GM21447 (cell line): ENCODE results near the gene MTA3.
A peak's percentile ranks its signal among the peaks of the same experiment; 100 is the strongest.
"Not testable (repeated sequence)": the region's sequence is repeated elsewhere in the genome, so short reads cannot be mapped to it uniquely, and the experiment has no call there.

Experiments
- ATAC-seq: cut with Tn5 transposase; IDR thresholded peaks from one replicate; pipeline ENCODE4 v1.9.1; 2021; ENCODE audit not compliant: unreplicated experiment

The MTA3 gene

GRCh38 chr2:42566837-42567321 is 1.6 kb upstream of the MTA3 start:
- ATAC-seq: peak; percentile 55

GRCh38 chr2:42567364-42567763 is 1.1 kb upstream of the MTA3 start:
- ATAC-seq: no peak

DNA sequence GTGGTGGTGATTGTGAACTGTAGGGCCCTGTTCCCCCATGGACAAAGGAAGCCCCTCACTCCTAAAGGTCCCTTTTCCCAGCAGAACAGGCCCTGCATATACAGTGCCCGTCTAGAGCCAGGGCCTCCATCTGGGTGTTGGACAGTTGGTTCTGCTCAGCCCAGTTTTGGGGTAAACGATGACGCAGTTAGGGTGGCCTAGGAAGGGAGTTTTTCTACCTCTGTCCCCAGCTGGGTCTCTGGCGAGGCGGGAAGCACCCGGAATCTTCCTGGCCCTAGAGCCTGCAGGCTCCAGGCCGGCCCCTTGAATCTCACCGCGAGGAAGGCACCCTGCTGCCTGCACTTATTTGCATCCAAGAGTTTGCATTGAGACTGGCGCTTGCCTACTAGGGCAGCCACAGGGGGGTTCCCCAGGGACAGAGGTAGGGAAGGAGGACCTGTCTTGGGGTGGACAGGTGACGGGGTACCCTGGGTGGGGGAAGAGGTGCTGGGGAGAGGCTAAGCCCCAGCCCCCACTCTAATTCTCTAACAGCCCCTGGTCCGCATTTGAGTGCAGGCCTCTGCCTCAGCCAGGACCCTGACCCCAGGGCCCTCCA is 529 bp upstream of the MTA3 start:
- ATAC-seq: peak; percentile 79

- ATAC-seq: no peak
These were observed 782 bp downstream of the MTA3 start for GRCh38 chr2:42569116-42569711.

DNA sequence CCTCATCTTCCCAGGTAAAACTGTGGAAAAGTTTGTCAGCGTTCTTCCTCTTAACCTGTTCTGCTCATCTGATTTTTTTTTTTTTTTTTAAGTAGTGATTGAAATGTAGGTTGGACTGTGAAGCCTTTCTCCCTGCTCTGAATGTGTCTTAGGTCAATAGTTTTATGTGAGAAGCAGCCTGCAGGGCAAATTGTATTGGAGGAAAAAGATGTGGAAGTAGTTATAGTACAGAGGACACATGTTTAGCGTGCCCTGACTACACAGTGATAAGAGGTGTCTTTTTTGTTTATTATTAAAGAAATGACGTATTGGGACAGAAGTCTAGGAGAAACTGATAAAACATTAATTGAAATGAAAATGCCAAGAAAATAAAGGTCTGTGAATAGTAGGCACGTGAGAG is 1.5 kb downstream of the MTA3 start:
- no peak for ATAC-seq

DNA sequence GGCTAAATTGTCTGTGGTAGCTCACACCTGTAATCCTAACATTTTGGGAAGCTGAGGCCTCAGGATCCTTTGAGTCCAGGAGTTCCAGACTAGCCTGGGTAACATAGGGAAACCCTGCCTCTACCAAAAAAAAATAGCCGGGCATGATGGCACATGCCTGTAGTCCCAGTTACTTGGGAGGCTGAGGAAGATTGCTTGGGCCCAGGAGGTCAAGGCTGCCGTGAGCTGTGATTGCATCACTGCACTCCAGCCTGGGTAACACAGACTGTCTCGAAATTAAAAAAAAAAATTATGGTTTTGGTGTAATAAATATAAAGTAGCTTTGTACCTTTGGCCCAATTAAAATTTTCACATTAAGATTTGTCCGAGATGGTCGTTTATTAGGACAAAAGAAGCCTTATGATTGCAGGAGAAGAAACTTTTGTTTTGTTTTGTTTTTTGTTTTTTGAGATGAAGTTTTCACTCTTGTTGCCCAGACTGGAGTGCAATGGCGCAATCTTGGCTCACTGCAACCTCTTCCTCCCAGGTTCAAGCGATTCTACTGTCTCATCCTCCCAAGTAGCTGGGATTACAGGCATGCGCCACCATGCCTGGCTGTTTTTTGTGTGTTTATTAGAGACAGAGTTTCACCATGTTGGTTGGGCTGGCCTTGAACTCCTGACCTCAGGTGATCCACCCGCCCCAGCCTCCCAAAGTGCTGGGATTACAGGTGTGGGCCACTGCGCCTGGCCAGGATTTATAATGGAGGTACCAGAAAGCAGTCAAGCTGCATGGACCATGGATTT is 4.1 kb downstream of the MTA3 start:
- ATAC-seq: no peak

- ATAC-seq: no peak
These were observed 4.8 kb downstream of the MTA3 start for GRCh38 chr2:42573256-42573655.

- ATAC-seq: no peak
These were observed 7.1 kb downstream of the MTA3 start for GRCh38 chr2:42575458-42576064.

DNA sequence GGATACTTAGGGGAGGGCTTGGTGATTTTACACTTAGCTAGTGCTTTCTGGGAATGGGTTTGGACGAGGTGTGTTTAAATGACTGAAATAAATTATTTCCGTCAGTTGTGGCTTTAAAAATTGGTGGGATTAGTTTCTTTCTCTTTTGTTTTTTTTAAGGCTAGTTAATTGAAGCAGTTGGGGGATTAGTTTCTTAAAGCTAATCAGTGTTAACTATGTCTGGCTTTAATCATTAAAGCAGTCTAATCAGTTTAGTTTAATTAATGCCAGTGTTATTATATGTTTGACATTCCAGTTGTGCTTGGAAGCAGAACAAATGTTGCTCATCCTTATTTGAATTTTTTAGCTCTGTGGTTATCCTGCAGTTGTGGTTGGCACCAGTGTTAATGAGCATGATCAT is 10.2 kb downstream of the MTA3 start:
- no peak for ATAC-seq

- no peak for ATAC-seq
These were observed 12.8 kb downstream of the MTA3 start for GRCh38 chr2:42581257-42581656.

GRCh38 chr2:42584628-42585027 is 16.2 kb downstream of the MTA3 start:
- not testable (repeated sequence) for ATAC-seq

- no peak for ATAC-seq
These were observed 17.3 kb downstream of the MTA3 start for GRCh38 chr2:42585779-42586178.

GRCh38 chr2:42587526-42588117 is 19.2 kb downstream of the MTA3 start:
- ATAC-seq: no peak

DNA sequence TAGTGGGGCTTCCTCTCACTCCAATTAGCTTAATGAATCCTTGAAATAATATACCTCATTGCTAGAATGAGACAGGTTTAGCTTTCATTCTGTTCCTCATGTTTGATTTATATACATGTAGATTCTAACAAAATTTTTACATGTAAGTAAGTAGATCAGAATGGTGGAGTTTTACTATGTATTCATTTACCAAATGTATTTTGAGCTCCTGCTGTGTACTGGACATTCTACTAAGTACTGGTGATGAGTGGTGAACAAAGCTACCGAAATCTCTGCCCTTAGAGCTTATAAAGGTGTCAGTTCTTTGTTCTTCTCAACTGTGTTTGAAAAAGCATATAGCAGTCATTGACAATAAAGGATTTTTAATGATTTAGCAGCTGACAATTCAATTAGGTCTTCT is 19.7 kb downstream of the MTA3 start:
- no peak for ATAC-seq

DNA sequence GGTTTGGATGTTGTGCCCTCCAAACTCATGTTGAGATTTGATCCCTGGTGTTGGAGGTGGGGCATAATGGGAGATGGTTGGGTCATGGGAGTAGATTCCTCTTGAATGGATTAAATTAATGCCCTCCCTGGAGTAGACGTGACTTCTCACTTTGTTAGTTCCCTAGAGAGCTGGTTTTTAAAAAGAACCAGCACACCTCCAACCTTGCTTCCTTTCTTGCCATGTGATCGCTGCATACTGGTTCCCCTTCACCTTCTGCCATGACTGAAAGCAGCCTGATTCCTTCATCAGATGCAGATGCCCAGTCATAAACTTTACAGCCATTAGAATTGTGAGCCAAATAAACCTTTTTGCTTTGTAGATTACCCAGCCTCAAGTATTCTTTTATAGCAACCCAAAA is 21.7 kb downstream of the MTA3 start:
- ATAC-seq: no peak

GRCh38 chr2:42593282-42593681 is 24.9 kb downstream of the MTA3 start:
- ATAC-seq: no peak

DNA sequence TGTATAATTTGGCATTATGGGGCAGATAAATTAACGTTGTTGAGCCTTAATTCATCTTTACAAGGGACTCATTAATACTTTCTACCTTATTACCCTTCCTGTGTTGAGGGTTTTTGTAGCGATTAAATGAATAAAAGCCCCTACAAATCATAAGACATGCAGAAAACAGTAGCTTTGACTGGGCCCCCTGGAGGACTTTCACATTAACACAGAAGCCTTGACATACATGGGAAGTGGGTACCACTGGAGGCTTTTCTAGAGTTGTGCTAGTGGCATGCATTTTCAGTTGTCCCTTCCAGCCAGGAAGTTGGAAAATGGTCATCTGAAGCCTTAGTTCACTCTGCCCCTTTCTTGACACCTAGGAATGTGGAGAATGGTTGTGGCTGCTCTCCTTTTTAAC is 30.2 kb downstream of the MTA3 start:
- no peak for ATAC-seq

- ATAC-seq: no peak
These were observed 32.6 kb downstream of the MTA3 start for GRCh38 chr2:42601076-42601475.

GRCh38 chr2:42602218-42602875 is 33.9 kb downstream of the MTA3 start:
- no peak for ATAC-seq

- ATAC-seq: no peak
These were observed 34.4 kb downstream of the MTA3 start for GRCh38 chr2:42602876-42603219.

GRCh38 chr2:42604341-42604867 is 36.0 kb downstream of the MTA3 start:
- not testable (repeated sequence) for ATAC-seq
